Measurements from ENCODE around the gene CHD9NB. TPM values are rescaled to one million over a fixed set of nuclear protein-coding genes. Genes with fewer than 3 reads are reported as not detected.
"Not testable (repeated sequence)": the region's sequence is repeated elsewhere in the genome, so short reads cannot be mapped to it uniquely, and the experiment has no call there.

CHD9NB gene
- total RNA-seq, 4 donors from 2014 or later, result 2.4 to 6.9 (median 3.2) TPM; not detected in 1

DNA sequence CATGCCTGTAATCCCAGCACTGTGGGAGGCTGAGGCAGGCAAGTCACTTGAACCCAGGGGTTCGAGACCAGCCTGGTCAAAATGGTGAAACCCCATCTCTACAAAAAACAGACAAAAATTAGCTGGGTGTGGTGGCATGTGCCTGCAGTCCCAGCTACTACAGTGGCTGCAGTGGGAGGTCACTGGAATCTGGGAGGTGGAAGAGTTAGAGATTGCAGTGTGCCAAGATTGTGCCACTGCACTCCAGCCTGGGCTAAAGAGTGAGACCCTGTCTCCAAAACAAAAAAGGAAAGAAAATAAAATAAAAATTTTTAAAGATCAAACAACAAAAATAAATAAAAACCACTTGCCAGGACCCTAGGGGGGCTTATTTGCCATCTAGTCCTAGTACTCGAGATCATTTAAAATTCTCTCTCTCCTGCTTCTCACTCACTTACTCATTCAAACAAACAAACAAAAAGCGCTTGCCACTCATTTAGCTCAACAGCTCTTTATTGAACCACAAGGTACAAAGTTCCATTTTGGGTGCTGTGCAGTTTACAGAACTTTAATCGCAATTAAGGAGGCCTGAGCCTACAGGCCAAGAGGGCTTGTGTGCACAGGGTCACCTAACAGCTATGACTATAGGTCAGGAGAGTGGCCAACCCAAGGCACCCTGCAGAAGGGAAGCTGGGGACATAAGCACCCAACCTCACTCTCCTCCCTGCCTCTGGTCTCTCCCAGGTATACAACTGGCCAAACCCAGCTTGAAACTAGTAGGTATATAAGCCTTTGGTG is 4.4 kb downstream of the CHD9NB start:
- Histone ChIP-seq H3K27ac (peak overlapping the region in 3 of 4 donors; percentile 22 to 51 (median 45)), H3K36me3 (no peaks in the 10 kb centered on the region), H3K4me1 (peaks cover 0 to 30% (median 0%) of the 10 kb centered on the region in 4 donors), H3K9me3 (no peaks in the 10 kb centered on the region), H3K27me3 (no peaks in the 10 kb centered on the region), H3K4me3 (no peak overlapping the region)
- TF ChIP-seq POLR2A (IDR thresholded peaks at IDR 0.05), result no peak
- TF ChIP-seq, protein P1, sequence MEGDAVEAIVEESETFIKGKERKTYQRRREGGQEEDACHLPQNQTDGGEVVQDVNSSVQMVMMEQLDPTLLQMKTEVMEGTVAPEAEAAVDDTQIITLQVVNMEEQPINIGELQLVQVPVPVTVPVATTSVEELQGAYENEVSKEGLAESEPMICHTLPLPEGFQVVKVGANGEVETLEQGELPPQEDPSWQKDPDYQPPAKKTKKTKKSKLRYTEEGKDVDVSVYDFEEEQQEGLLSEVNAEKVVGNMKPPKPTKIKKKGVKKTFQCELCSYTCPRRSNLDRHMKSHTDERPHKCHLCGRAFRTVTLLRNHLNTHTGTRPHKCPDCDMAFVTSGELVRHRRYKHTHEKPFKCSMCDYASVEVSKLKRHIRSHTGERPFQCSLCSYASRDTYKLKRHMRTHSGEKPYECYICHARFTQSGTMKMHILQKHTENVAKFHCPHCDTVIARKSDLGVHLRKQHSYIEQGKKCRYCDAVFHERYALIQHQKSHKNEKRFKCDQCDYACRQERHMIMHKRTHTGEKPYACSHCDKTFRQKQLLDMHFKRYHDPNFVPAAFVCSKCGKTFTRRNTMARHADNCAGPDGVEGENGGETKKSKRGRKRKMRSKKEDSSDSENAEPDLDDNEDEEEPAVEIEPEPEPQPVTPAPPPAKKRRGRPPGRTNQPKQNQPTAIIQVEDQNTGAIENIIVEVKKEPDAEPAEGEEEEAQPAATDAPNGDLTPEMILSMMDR (IDR thresholded peaks at IDR 0.05), result no peak
- DNase-seq, result peak in 2 of 3 donors; percentile 61 to 63

DNA sequence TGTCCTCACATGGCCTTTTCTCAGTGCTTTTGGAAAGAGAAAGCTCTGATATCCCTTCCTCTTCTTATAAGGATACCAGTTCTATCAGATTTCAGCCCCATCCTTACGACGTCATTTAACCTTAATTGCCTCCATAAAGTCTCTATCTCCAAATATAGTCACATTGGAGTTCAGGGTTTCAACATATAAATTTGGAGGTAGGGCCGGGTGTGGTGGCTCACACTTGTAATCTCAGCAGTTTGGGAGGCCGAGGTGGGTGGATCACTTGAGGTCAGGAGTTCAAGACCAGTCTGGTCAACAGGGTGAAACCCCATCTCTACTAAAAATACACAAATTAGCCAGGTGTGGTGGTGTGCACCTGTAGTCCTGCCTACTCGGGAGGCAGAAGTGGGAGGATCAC is 5.2 kb downstream of the CHD9NB start:
- H3K27me3 ChIP-seq, H3K9me3 ChIP-seq, H3K36me3 ChIP-seq, H3K4me3 ChIP-seq, DNase-seq: not testable (repeated sequence)
- peaks cover 0 to 36% (median 0%) of the 10 kb centered on the region in 4 donors for H3K4me1 ChIP-seq
- peak overlapping the region in 1 of 4 donors; percentile 45 for H3K27ac ChIP-seq

DNA sequence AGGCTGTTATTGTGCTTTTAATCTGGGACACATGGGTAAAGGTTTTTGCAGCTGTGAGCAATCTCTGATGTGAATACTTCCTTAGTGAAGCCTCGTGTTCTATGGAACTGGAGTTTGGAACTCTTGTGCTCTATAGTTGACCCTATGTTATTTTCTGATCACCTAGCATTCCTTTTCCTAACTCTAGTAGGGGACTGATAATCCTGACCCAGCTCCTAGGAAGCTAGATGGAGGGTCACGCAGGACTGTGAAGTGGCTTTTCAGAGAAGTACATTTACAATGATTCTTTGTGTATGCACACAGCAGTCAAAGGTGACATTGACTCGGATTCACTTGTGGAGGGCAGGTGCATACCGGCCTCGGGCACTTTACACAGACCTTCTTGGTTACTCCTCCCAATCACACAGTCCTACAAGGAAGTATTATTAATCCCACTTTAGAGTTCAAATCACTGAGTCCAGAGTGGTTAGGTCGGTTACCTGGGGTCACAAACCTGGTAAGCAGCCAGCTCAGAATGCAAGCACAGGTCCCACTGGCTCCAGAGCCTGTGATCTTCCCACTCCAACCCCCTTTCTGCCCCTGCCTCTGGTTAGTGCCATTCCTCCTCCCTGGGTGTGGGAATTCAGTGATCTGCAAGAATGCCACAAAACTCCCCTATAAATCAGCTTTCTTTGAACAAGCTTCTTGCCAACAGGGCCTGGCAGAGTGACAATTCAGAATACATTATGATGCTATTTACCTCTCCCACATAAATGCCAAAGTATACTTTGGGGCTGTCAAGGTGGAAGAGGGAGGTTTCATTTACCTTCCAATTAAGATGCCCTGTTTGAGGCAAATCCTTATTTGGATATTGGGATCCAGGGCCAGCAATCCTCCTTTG is 7.1 kb downstream of the CHD9NB start:
- TF ChIP-seq POLR2A (IDR thresholded peaks at IDR 0.05), result no peak
- TF ChIP-seq, protein P1 (IDR thresholded peaks at IDR 0.05), result no peak
- no peak for DNase-seq
- Histone ChIP-seq H3K27me3 (no peaks in the 10 kb centered on the region), H3K27ac (peak overlapping the region in 1 of 4 donors; percentile 12), H3K9me3 (no peaks in the 10 kb centered on the region), H3K4me1 (peaks cover 0 to 45% (median 0%) of the 10 kb centered on the region in 4 donors), H3K36me3 (no peaks in the 10 kb centered on the region), H3K4me3 (no peak overlapping the region)

DNA sequence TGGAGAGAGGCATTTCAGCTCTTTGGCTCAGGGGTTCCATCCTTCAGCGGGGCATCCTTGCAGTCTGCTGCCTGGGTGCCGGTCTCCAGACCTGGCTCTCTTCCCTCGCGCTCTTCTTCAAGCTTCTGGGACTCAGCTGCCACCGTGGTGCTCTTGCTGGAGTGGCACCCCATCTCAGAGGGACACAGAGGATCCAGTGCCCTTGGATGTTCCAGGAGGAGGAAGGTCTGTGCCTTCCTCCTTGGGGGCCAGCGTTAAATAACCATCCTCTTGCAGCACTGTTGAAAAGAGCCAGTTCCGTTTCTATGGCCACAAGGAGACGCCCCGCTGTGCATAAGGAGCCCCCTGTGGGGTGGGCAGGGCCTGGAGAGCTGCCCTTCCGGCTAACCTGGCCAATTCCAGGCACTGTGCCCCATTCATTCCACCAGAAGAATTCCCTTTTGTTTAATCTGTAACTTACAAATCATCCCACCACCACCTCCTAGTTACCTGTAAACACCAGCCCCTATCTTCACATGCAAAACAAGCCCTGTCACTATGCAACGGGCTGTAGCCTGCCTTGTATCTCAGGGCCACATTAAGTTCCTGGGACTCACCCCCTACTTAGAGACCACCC is 8.6 kb downstream of the CHD9NB start:
- H3K9me3 ChIP-seq, result no peaks in the 10 kb centered on the region
- no peaks in the 10 kb centered on the region for H3K27me3 ChIP-seq
- no peaks in the 10 kb centered on the region for H3K36me3 ChIP-seq
- no peak for DNase-seq
- H3K27ac ChIP-seq, result no peak overlapping the region
- no peak for TF ChIP-seq POLR2A (IDR thresholded peaks at IDR 0.05)
- TF ChIP-seq, protein P1 (IDR thresholded peaks at IDR 0.05), result no peak
- no peak overlapping the region for H3K4me3 ChIP-seq
- peaks cover 0 to 39% (median 0%) of the 10 kb centered on the region in 4 donors for H3K4me1 ChIP-seq

DNA sequence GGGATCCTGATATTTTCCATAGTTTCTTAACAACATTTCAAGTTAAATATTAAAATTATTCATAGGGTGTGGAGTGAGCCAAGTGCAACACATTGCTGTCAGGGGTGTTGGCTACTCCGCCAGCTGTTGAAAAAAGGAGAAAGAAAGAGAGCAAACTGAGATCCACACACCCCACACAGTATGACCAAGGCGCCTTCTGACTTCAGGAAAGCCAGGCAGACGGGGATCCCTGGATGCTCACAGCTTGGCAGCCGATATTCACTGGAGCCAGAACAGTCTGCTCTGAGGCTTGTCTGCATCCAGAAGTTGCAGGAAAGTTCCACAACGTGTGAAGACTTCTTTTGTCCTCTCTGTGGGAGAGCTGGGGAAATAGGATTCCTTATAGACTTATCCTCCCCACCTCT is 9.3 kb downstream of the CHD9NB start:
- no peak for DNase-seq
- Histone ChIP-seq H3K27ac (no peak overlapping the region), H3K4me1 (peaks cover 0 to 33% (median 0%) of the 10 kb centered on the region in 4 donors), H3K27me3 (no peaks in the 10 kb centered on the region), H3K9me3 (no peaks in the 10 kb centered on the region), H3K4me3 (no peak overlapping the region), H3K36me3 (no peaks in the 10 kb centered on the region)
- TF ChIP-seq, protein P1 (IDR thresholded peaks at IDR 0.05), result no peak
- no peak for TF ChIP-seq POLR2A (IDR thresholded peaks at IDR 0.05)
